Endodermal cell (in vitro differentiated cells): ENCODE results near the gene PGLYRP3. TPM values are rescaled to one million over a fixed set of nuclear protein-coding genes. Genes with fewer than 3 reads are reported as not detected.

Source experiments
- DNase-seq: peaks from one replicate; pipeline ENCODE4 v3.0.0-alpha.2; 2017
- H3K27ac ChIP-seq: 2 replicates; pipeline ENCODE4 v1.5.1; 2013; ENCODE audit warnings: mild to moderate bottlenecking, low read depth, low read length, moderate library complexity
- H3K27me3 ChIP-seq: 2 replicates; pipeline ENCODE4 v1.6.1; 2013; ENCODE audit warnings: mild to moderate bottlenecking, low read length, moderate library complexity; ENCODE audit not compliant: insufficient read depth, control insufficient read depth, poor library complexity, severe bottlenecking
- H3K36me3 ChIP-seq: 2 replicates; pipeline ENCODE4 v1.7.0; 2013; ENCODE audit warnings: mild to moderate bottlenecking, low read length, moderate library complexity; ENCODE audit not compliant: control insufficient read depth, insufficient read depth
- H3K4me1 ChIP-seq: one replicate; pipeline ENCODE4 v1.7.0; 2013; ENCODE audit warnings: low read length; ENCODE audit not compliant: control insufficient read depth, insufficient read depth
- H3K4me3 ChIP-seq: 2 replicates; pipeline ENCODE4 v1.5.1; 2013; ENCODE audit warnings: mild to moderate bottlenecking, low read length, moderate library complexity
- H3K9ac ChIP-seq: 2 replicates; pipeline ENCODE4 v1.6.1; 2013; ENCODE audit warnings: mild to moderate bottlenecking, low read length, moderate library complexity; ENCODE audit not compliant: poor library complexity, severe bottlenecking; ENCODE audit errors: extremely low read depth
- H3K9me3 ChIP-seq: 2 replicates; pipeline ENCODE4 v1.6.1; 2013; ENCODE audit warnings: mild to moderate bottlenecking, low read length, moderate library complexity; ENCODE audit not compliant: control insufficient read depth
- H3K27ac Mint-ChIP-seq: 2 replicates; pipeline ENCODE4 v1.8.0; 2020; ENCODE audit warnings: mixed read lengths
- H3K27me3 Mint-ChIP-seq: 2 replicates; pipeline ENCODE4 v1.8.0; 2021; ENCODE audit warnings: mild to moderate bottlenecking, mixed read lengths; ENCODE audit not compliant: insufficient read depth
- H3K36me3 Mint-ChIP-seq: 2 replicates; pipeline ENCODE4 v1.8.0; 2020; ENCODE audit warnings: low read depth, mixed read lengths
- H3K4me1 Mint-ChIP-seq: 2 replicates; pipeline ENCODE4 v1.8.0; 2020; ENCODE audit warnings: mixed read lengths
- H3K4me3 Mint-ChIP-seq: 2 replicates; pipeline ENCODE4 v1.8.0; 2020; ENCODE audit warnings: mild to moderate bottlenecking, moderate library complexity, mixed read lengths
- H3K9me3 Mint-ChIP-seq: 2 replicates; pipeline ENCODE4 v1.8.0; 2020; ENCODE audit warnings: mild to moderate bottlenecking, mixed read lengths
- WGBS, 2 experiments: methylation state at CpG; one replicate each; pipeline versions ENCODE4 v1.1.5 to v1.1.7; 2013; ENCODE audit warnings: missing lambda C conversion rate in 2 of 2, mixed read lengths in 1 of 2; ENCODE audit not compliant: insufficient coverage in 1 of 2, insufficient read length in 1 of 2; 5-methylcytosine and 5-hydroxymethylcytosine counted together
- total RNA-seq, 2 donors: library from RNA; stranded (reverse); fragmentation: NEBNext Ultra II Directional in 1 of 2; extraction: Animal tissue kit (Norgen Biotek cat#: 25700) in 1 of 2; gene quantifications; 2 replicates in 1 of 2; 3 replicates in 1 of 2; pipeline ENCODE4 v1.2.1, GENCODE V29; 2021
- TF ChIP-seq, protein P1 (sequence below): fragments of 200-600 bp; sonication (generic); conservative IDR thresholded peaks from 2 replicates; pipeline ENCODE4 v1.5.0; 2021; ENCODE audit warnings: antibody characterized with exemption, mild to moderate bottlenecking

Gene PGLYRP3
- total RNA-seq, 2 donors from 2014 or later: not detected

DNA sequence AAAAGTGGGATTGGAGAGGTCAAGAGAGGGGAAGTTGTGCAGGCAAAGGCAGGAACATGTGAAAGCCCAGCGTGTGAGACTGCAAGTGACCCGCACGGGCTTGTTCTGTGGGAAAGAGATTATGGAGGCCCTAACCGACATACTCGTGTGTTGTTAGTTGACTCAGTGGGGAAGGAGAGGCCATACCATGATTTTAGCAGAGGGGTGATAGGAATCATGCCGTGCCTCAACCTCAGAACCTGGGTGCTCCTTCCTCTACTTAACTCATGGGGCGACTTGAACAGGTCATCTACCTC lies 19.3 kb downstream of the PGLYRP3 start:
- Mint-ChIP-seq H3K27ac (no peak overlapping the region), H3K4me1 (no peaks in the 10 kb centered on the region), H3K4me3 (no peak overlapping the region), H3K27me3 (peaks cover 9% of the 10 kb centered on the region), H3K36me3 (no peaks in the 10 kb centered on the region), H3K9me3 (no peaks in the 10 kb centered on the region)
- Histone ChIP-seq H3K27ac (no peak overlapping the region), H3K9ac (no peak overlapping the region), H3K36me3 (no peaks in the 10 kb centered on the region), H3K27me3 (no peaks in the 10 kb centered on the region), H3K9me3 (no peaks in the 10 kb centered on the region), H3K4me1 (no peaks in the 10 kb centered on the region), H3K4me3 (no peak overlapping the region)
- TF ChIP-seq, protein P1, sequence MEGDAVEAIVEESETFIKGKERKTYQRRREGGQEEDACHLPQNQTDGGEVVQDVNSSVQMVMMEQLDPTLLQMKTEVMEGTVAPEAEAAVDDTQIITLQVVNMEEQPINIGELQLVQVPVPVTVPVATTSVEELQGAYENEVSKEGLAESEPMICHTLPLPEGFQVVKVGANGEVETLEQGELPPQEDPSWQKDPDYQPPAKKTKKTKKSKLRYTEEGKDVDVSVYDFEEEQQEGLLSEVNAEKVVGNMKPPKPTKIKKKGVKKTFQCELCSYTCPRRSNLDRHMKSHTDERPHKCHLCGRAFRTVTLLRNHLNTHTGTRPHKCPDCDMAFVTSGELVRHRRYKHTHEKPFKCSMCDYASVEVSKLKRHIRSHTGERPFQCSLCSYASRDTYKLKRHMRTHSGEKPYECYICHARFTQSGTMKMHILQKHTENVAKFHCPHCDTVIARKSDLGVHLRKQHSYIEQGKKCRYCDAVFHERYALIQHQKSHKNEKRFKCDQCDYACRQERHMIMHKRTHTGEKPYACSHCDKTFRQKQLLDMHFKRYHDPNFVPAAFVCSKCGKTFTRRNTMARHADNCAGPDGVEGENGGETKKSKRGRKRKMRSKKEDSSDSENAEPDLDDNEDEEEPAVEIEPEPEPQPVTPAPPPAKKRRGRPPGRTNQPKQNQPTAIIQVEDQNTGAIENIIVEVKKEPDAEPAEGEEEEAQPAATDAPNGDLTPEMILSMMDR: no peak
- 94 to 100% methylated on average over 7 of the region's 7 CpGs for WGBS, 2 experiments
- DNase-seq: no peak

DNA sequence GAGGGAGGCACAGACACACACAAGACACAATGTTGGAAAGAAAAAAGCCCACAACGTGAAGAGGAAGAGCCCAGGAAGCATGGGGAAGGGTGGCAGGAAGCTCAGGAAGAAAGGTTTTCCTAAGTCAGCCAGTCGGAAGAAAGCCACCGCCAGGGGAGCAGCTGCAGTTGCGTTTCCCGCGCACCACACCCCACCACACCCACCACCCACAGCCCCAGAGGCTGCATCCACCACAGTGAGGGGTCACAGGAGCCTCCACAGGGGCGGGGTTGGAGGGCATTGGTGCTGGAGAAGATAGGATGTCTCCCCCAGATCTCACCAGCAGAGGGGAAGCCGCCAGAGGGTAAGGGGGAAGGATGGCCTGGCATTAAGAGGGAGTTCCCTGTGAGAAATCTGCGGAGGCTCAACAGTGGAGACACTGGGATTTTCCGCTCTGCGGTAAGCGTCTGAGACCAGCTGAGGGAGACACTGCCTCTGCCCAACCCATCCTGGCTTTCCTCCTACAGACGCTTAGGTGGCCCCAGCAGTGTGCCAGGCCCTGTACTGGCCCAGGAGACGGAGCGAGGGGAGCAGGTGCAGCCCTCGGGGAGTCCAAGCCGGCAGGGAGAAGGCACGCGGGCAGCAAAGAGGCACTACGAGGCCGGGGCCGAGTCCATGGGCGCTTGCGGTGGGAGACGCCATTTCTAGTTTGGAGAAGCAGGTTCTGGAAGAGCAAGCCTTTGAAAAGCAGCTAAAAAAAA lies 19.8 kb downstream of the PGLYRP3 start:
- H3K4me1 Mint-ChIP-seq: no peaks in the 10 kb centered on the region
- H3K27ac Mint-ChIP-seq: no peak overlapping the region
- no peaks in the 10 kb centered on the region for H3K36me3 ChIP-seq
- no peak overlapping the region for H3K27ac ChIP-seq
- no peaks in the 10 kb centered on the region for H3K4me1 ChIP-seq
- TF ChIP-seq, protein P1: peak; percentile 53
- no peak overlapping the region for H3K4me3 ChIP-seq
- peaks cover 9% of the 10 kb centered on the region for H3K27me3 Mint-ChIP-seq
- no peaks in the 10 kb centered on the region for H3K36me3 Mint-ChIP-seq
- 79 to 91% methylated on average over 16 to 25 of the region's 25 CpGs for WGBS, 2 experiments
- no peaks in the 10 kb centered on the region for H3K9me3 Mint-ChIP-seq
- no peak overlapping the region for H3K9ac ChIP-seq
- H3K4me3 Mint-ChIP-seq: no peak overlapping the region
- no peaks in the 10 kb centered on the region for H3K9me3 ChIP-seq
- peak; percentile 57 for DNase-seq
- H3K27me3 ChIP-seq: no peaks in the 10 kb centered on the region

DNA sequence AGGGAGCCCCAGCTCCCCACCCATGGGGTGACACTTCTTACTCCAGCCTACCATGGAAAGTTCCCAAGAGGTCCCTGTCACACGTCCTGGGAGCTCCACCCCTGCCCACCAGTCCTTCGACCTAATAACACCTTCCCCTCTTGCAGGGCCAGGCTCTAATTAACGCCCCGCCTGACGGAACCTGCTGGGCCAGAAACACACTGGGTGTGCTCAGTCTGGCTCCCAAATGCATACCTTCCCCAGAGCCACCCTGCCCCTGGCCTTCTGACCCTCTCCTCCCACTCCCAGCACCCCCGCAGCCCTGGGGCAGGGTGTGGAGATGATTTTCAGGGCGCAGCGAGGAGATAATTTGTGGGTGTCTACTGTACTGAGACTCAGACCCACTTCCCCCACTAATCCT lies 20.6 kb downstream of the PGLYRP3 start:
- WGBS, 2 experiments: 75 to 87% methylated on average over 2 to 6 of the region's 8 CpGs
- no peak overlapping the region for H3K4me3 Mint-ChIP-seq
- peaks cover 7% of the 10 kb centered on the region for H3K27me3 Mint-ChIP-seq
- Histone ChIP-seq H3K4me1 (no peaks in the 10 kb centered on the region), H3K4me3 (no peak overlapping the region), H3K36me3 (no peaks in the 10 kb centered on the region), H3K27me3 (no peaks in the 10 kb centered on the region), H3K9me3 (no peaks in the 10 kb centered on the region), H3K27ac (no peak overlapping the region), H3K9ac (no peak overlapping the region)
- no peaks in the 10 kb centered on the region for H3K36me3 Mint-ChIP-seq
- TF ChIP-seq, protein P1: no peak
- no peak for DNase-seq
- no peaks in the 10 kb centered on the region for H3K9me3 Mint-ChIP-seq
- no peak overlapping the region for H3K27ac Mint-ChIP-seq
- no peaks in the 10 kb centered on the region for H3K4me1 Mint-ChIP-seq
